ENCODE results near the gene MMP2. TPM values are rescaled to one million over a fixed set of nuclear protein-coding genes. Genes with fewer than 3 reads are reported as not detected.

The MMP2 gene
- total RNA-seq, 4 donors from 2014 or later: 153 to 525 (median 245) TPM

DNA sequence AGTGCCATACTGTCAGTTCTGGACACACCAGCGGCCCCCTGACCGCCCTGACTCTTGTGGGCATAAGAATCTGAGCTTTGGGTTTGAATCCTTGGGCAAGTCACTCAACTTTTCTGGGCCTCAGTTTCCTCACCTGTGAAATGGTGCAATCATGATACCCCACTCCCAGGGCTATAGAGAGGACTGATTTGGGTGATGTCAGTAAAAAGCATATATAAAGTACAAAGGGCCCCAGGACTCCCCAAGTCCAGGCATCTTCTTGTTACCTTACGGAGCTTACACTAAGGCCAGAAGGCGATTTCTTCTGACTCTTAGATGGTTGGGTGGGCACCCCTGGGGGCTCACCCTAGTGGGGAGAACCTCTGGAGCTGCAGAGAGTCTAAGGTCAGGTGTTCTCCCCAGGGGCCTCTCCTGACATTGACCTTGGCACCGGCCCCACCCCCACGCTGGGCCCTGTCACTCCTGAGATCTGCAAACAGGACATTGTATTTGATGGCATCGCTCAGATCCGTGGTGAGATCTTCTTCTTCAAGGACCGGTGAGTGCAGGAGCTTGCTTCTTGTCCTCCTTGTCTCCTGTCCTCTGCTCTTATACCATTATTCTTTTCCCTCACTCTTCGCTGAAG, 13.9 kb downstream of the MMP2 start:
- TF ChIP-seq EP300 (IDR thresholded peaks at IDR 0.05) (peak in 1 of 2 donors; percentile 14), POLR2A (IDR thresholded peaks at IDR 0.05) (no peak)
- peaks cover 0 to 45% (median 0%) of the 10 kb centered on the region in 3 donors for H3K36me3 ChIP-seq
- 93 to 95% methylated on average over 10 of the region's 10 CpGs for WGBS, 2 donors
- peak in 1 of 2 donors; percentile 20 for DNase-seq (ENCODE audit: low spot score in 2 of 2)
- H3K27me3 ChIP-seq: no peaks in the 10 kb centered on the region
- H3K9me3 ChIP-seq: no peaks in the 10 kb centered on the region
- no peak overlapping the region for H3K4me3 ChIP-seq
- peaks cover 0 to 82% (median 5%) of the 10 kb centered on the region in 4 donors for H3K4me1 ChIP-seq
- H3K27ac ChIP-seq: peak overlapping the region in 2 of 4 donors; percentile 58 to 92

DNA sequence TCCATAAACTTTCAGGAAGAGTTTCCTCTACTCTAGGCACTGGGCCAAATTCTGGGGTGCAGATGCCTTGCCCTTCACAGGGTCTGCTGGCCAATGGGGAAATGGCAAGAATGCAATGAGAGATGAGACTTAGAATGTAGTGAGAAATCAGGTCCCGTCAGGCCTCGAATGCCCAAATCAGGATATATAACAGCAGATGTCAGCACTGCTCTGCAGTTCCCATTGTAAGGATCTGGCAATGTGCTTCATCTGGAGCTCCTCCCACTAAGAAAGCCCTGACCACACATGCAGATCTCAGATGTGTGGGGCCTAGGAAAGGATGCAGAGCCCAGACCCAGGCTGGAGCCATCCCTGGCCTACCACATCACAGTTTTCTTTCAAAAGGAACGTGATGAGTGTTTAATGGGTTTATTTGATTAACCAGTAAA, 16.0 kb downstream of the MMP2 start:
- Histone ChIP-seq H3K9me3 (no peaks in the 10 kb centered on the region), H3K4me3 (no peak overlapping the region), H3K36me3 (peaks cover 0 to 29% (median 0%) of the 10 kb centered on the region in 3 donors), H3K27ac (peak overlapping the region in 1 of 4 donors; percentile 26), H3K4me1 (peaks cover 0 to 75% (median 8%) of the 10 kb centered on the region in 4 donors), H3K27me3 (no peaks in the 10 kb centered on the region)
- WGBS, 2 donors: 7 to 9% methylated on average over 3 of the region's 3 CpGs
- DNase-seq (ENCODE audit: low spot score in 2 of 2): peak in 1 of 2 donors; percentile 81
- TF ChIP-seq CTCF (IDR thresholded peaks at IDR 0.05) (peak in 4 of 5 experiments; percentile 55 to 78 (median 63)), POLR2A (IDR thresholded peaks at IDR 0.05) (no peak), EP300 (IDR thresholded peaks at IDR 0.05) (peak in 1 of 2 donors; percentile 60)

DNA sequence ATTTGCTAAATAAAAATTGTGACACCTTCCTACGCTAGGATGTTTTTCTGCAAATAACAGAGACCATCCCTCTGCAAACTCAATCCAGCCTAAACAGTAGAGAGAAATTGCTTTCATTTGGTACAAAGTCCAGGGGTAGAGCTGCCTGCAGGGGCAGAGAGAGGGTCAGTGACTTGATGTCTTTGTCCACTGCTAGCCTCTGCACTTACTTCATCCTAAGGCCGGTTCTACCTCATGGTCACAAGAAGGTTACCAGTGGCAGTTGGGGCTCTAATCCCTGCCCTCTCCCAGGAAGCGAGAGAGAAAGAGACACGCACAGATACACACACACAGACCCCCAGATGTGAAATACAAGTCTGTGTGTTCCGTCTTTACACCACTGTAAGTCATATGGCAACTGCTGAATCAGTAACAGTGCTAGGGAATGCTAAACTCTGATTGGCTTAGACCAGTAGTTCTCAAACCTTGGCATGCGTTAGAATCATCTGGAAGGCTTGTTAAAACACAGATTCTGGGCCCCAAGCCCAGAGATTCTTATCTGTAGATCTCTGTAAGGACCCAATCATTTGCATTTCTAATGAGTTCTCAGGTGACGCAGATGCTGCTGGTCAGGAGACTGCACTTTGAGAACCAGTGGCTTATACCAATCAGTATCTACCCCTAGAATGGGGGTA, 16.8 kb downstream of the MMP2 start:
- Histone ChIP-seq H3K36me3 (peaks cover 0 to 21% (median 0%) of the 10 kb centered on the region in 3 donors), H3K27ac (peak overlapping the region in 1 of 4 donors; percentile 23), H3K9me3 (no peaks in the 10 kb centered on the region), H3K4me1 (peaks cover 0 to 75% (median 16%) of the 10 kb centered on the region in 4 donors), H3K4me3 (no peak overlapping the region), H3K27me3 (no peaks in the 10 kb centered on the region)
- DNase-seq (ENCODE audit: low spot score in 2 of 2): peak in 1 of 2 donors; percentile 6
- WGBS, 2 donors: 77 to 79% methylated on average over 7 of the region's 7 CpGs
- TF ChIP-seq POLR2A (IDR thresholded peaks at IDR 0.05) (no peak), CTCF (IDR thresholded peaks at IDR 0.05) (no peak), EP300 (IDR thresholded peaks at IDR 0.05) (no peak)

DNA sequence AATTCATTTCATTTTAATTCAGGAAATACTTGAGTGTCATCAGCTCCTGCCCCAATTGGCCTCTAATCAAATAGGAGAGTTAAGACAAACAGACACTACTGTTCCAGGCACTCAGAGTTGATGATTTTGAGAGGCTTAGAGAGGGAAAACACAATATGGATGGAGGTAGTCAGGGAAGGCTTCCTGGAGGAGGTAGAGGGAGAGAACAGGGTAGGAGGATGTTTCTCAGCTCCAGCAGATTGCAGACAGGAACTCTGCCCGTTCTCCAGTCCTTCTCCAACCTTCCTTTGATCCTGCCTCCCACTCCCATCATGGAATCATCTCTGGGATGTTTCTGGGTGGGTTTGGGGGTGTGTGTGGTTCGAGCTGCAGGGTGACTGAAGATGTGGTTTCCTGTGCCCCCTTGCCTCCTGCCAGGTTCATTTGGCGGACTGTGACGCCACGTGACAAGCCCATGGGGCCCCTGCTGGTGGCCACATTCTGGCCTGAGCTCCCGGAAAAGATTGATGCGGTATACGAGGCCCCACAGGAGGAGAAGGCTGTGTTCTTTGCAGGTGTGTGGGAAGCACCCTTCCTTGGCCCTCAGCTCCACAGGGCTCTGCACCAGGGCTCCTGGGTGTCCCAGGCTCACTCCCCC, 17.6 kb downstream of the MMP2 start:
- Histone ChIP-seq H3K4me3 (no peak overlapping the region), H3K4me1 (peaks cover 0 to 76% (median 22%) of the 10 kb centered on the region in 4 donors), H3K27me3 (no peaks in the 10 kb centered on the region), H3K27ac (peak overlapping the region in 1 of 4 donors; percentile 23), H3K36me3 (peaks cover 0 to 15% (median 0%) of the 10 kb centered on the region in 3 donors), H3K9me3 (no peaks in the 10 kb centered on the region)
- 54 to 71% methylated on average over 5 to 8 of the region's 8 CpGs for WGBS, 2 donors
- DNase-seq (ENCODE audit: low spot score in 2 of 2): peak in 1 of 2 donors; percentile 4
- TF ChIP-seq CTCF (IDR thresholded peaks at IDR 0.05) (no peak), POLR2A (IDR thresholded peaks at IDR 0.05) (no peak), EP300 (IDR thresholded peaks at IDR 0.05) (no peak)

DNA sequence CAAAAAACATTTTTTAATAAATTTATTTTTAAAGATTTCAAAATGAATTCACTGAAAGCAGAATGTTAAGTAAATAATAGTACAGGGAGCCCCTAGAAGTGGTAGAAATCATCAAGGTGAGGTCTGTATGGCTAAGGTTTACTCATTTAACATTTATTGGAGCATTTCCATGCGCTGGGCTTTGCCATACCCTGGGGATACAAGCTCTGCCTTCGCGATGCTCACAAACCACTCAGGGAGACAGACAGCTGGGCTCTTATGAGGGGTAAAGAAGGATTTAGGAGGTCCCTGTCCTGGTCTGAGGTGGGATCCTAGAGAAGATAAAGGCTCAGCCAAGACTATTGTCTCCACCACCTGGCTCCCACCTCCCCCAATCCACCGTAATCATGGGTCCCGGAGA, 18.6 kb downstream of the MMP2 start:
- Histone ChIP-seq H3K4me3 (no peak overlapping the region), H3K27ac (no peak overlapping the region)
- DNase-seq (ENCODE audit: low spot score in 2 of 2): no peak

More for the DNA sequence above, 18.6 kb downstream of the MMP2 start:
- Histone ChIP-seq H3K9me3 (no peaks in the 10 kb centered on the region), H3K4me1 (peaks cover 0 to 77% (median 30%) of the 10 kb centered on the region in 4 donors), H3K36me3 (peaks cover 0 to 15% (median 0%) of the 10 kb centered on the region in 3 donors), H3K27me3 (no peaks in the 10 kb centered on the region)
- WGBS, 2 donors: 85 to 86% methylated on average over 5 of the region's 5 CpGs
- no peak for TF ChIP-seq CTCF (IDR thresholded peaks at IDR 0.05)
- no peak for TF ChIP-seq EP300 (IDR thresholded peaks at IDR 0.05)
- no peak for TF ChIP-seq POLR2A (IDR thresholded peaks at IDR 0.05)
